ENCODE data around the gene MARCHF10.

GRCh38 chr17:62819511-62820221, 11.6 kb upstream of the MARCHF10 start:
- TF ChIP-seq CTCF (IDR thresholded peaks at IDR 0.05; ENCODE audit: poor library complexity): no peak
- TF ChIP-seq EZH2phosphoT487 (IDR thresholded peaks at IDR 0.05; ENCODE audit: low read depth, severe bottlenecking, unreplicated experiment): no peak

All from hepatocyte (in vitro differentiated cells).